WTC11 (cell line): Measurements from ENCODE around the gene ASB1. TPM values are rescaled to one million over a fixed set of nuclear protein-coding genes. Genes with fewer than 3 reads are reported as not detected.

Experiments used
- ATAC-seq: fragments of 200-7000 bp; cut with Tn5 transposase; 2 replicates; pipeline ENCODE4 v1.10.0; 2021; ENCODE audit warnings: mild to moderate bottlenecking, moderate library complexity
- CTCF ChIA-PET: fragments of 300-600 bp; sonication (Branson Sonifier 250); formaldehyde crosslinking; loops from one replicate; lab custom pipeline; 2021; ENCODE audit warnings: antibody characterized with exemption; lab: Charles Lee
- POLR2A ChIA-PET: fragments of 350-600 bp; sonication (Branson Sonifier 250); formaldehyde crosslinking; loops from one replicate; lab custom pipeline; 2021; ENCODE audit warnings: antibody characterized with exemption; lab: Charles Lee
- DNase-seq: peaks from one replicate; pipeline ENCODE4 v3.0.0; 2021; ENCODE audit warnings: low spot score
- H3K27ac Mint-ChIP-seq: 2 replicates; pipeline ENCODE4 v1.8.0; 2021; ENCODE audit warnings: mixed read lengths
- H3K27me3 Mint-ChIP-seq: 2 replicates; pipeline ENCODE4 v1.8.0; 2021; ENCODE audit warnings: low read depth, mild to moderate bottlenecking, moderate library complexity, mixed read lengths
- H3K36me3 Mint-ChIP-seq: 2 replicates; pipeline ENCODE4 v1.8.0; 2021; ENCODE audit warnings: mixed read lengths
- H3K4me1 Mint-ChIP-seq: 2 replicates; pipeline ENCODE4 v1.8.0; 2022; ENCODE audit warnings: mixed read lengths
- H3K4me3 Mint-ChIP-seq: 2 replicates; pipeline ENCODE4 v1.8.0; 2021; ENCODE audit warnings: mild to moderate bottlenecking, moderate library complexity, mixed read lengths
- H3K9me3 Mint-ChIP-seq: 2 replicates; pipeline ENCODE4 v1.8.0; 2021; ENCODE audit warnings: mixed read lengths
- HMGXB4 ChIP-seq: sonication (generic); formaldehyde crosslinking; IDR thresholded peaks from 2 replicates; pipeline ENCODE4 v1.8.1; 2023; ENCODE audit warnings: mild to moderate bottlenecking, moderate library complexity, missing genetic modification reagents
- MYBL2 ChIP-seq: sonication (generic); formaldehyde crosslinking; IDR thresholded peaks from 2 replicates; pipeline ENCODE4 v1.8.1; 2023; ENCODE audit warnings: mild to moderate bottlenecking, moderate library complexity, missing genetic modification reagents
- NR3C1 ChIP-seq: sonication (generic); formaldehyde crosslinking; conservative IDR thresholded peaks from 2 replicates; pipeline ENCODE4 v1.8.1; 2023; ENCODE audit warnings: low read depth, mild to moderate bottlenecking, missing genetic modification reagents
- ZNF423 ChIP-seq: fragments of 250-450 bp; sonication (Bioruptor Pico); IDR thresholded peaks from 2 replicates; pipeline ENCODE4 v2.1.2; 2022; ENCODE audit warnings: mild to moderate bottlenecking, moderate library complexity
- total RNA-seq: library from RNA; stranded (reverse); gene quantifications from 3 replicates; pipeline ENCODE4 v1.2.3, GENCODE V29; 2021
- TF ChIP-seq, protein P1 (sequence below): sonication (generic); formaldehyde crosslinking; IDR thresholded peaks from 2 replicates; pipeline ENCODE4 v1.8.0; 2022; ENCODE audit warnings: mild to moderate bottlenecking, missing genetic modification reagents
- TF ChIP-seq, protein P2 (sequence below): sonication (generic); formaldehyde crosslinking; IDR thresholded peaks from 2 replicates; pipeline ENCODE4 v1.8.0; 2023; ENCODE audit warnings: missing genetic modification reagents, mild to moderate bottlenecking, borderline replicate concordance
- TF ChIP-seq, protein P3 (sequence below): sonication (generic); formaldehyde crosslinking; IDR thresholded peaks from 2 replicates; pipeline ENCODE4 v1.8.0; 2022; ENCODE audit warnings: mild to moderate bottlenecking, missing genetic modification reagents
- TF ChIP-seq, protein P4 (sequence below): sonication (generic); formaldehyde crosslinking; IDR thresholded peaks from 2 replicates; pipeline ENCODE4 v1.8.0; 2023; ENCODE audit warnings: mild to moderate bottlenecking, missing genetic modification reagents
- TF ChIP-seq, protein P5 (sequence below): sonication (generic); formaldehyde crosslinking; IDR thresholded peaks from 2 replicates; pipeline ENCODE4 v1.8.1; 2023; ENCODE audit warnings: mild to moderate bottlenecking, missing genetic modification reagents, borderline replicate concordance

Gene ASB1
- total RNA-seq, 1 experiment from 2014 or later = 43.9 TPM

GRCh38 chr2:238425979-238426567 is 654 bp upstream of the ASB1 start:
- Mint-ChIP-seq H3K4me1 (peaks cover 25% of the 10 kb centered on the region), H3K4me3 (peak overlapping the region; percentile 95), H3K36me3 (no peaks in the 10 kb centered on the region), H3K27ac (peak overlapping the region; percentile 97), H3K9me3 (no peaks in the 10 kb centered on the region)
- POLR2A ChIA-PET = no interaction called here
- DNase-seq (no peak), ATAC-seq (no peak)
- CTCF ChIA-PET = interaction anchor here (0.7 kb wide), 1 partner anchor 68 kb away, joined by 3 read pairs; no protein-coding TSS in a partner anchor
- TF ChIP-seq ZNF423 (CRISPR knock-in tag) (peak; percentile 91), HMGXB4 (CRISPR knock-in tag) (no peak)
- TF ChIP-seq, all 79 proteins: peak for 1
- no peaks in the 10 kb centered on the region for H3K27me3 Mint-ChIP-seq

- Mint-ChIP-seq H3K27me3 (no peaks in the 10 kb centered on the region), H3K9me3 (no peaks in the 10 kb centered on the region), H3K36me3 (no peaks in the 10 kb centered on the region), H3K4me3 (peak overlapping the region; percentile 94), H3K4me1 (peaks cover 14% of the 10 kb centered on the region), H3K27ac (peak overlapping the region; percentile 76; the same call in 1 of the 2 replicates)
- ATAC-seq = no peak; the same call in 1 of the 2 replicates
- DNase-seq = no peak
- ChIA-PET POLR2A (interaction anchor here (0.5 kb wide), 1 partner anchor 22 kb away, joined by 3 read pairs; no protein-coding TSS in a partner anchor), CTCF (interaction anchor here (1.2 to 1.9 kb wide), 2 partner anchors 41 to 60 kb away, joined by 3 to 7 read pairs; no protein-coding TSS in a partner anchor)
- TF ChIP-seq, protein P1, sequence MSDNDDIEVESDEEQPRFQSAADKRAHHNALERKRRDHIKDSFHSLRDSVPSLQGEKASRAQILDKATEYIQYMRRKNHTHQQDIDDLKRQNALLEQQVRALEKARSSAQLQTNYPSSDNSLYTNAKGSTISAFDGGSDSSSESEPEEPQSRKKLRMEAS (CRISPR knock-in tag) = no peak
- TF ChIP-seq MYBL2 (CRISPR knock-in tag) = 0 out of 2 replicates have a peak, but pooled peaks have one; percentile 38
- TF ChIP-seq, all 79 proteins: peak for 1
These were observed 872 bp downstream of the ASB1 start for GRCh38 chr2:238427435-238428162.

GRCh38 chr2:238428866-238429265 is 2.1 kb downstream of the ASB1 start:
- CTCF ChIA-PET = interaction anchor here (1.2 to 1.9 kb wide), 2 partner anchors 43 to 61 kb away, joined by 3 to 7 read pairs; no protein-coding TSS in a partner anchor
- H3K27ac Mint-ChIP-seq = no peak overlapping the region
- peaks cover 8% of the 10 kb centered on the region for H3K36me3 Mint-ChIP-seq
- no peaks in the 10 kb centered on the region for H3K27me3 Mint-ChIP-seq
- peak overlapping the region; percentile 94; the same call in 1 of the 2 replicates for H3K4me3 Mint-ChIP-seq
- TF ChIP-seq, protein P2, sequence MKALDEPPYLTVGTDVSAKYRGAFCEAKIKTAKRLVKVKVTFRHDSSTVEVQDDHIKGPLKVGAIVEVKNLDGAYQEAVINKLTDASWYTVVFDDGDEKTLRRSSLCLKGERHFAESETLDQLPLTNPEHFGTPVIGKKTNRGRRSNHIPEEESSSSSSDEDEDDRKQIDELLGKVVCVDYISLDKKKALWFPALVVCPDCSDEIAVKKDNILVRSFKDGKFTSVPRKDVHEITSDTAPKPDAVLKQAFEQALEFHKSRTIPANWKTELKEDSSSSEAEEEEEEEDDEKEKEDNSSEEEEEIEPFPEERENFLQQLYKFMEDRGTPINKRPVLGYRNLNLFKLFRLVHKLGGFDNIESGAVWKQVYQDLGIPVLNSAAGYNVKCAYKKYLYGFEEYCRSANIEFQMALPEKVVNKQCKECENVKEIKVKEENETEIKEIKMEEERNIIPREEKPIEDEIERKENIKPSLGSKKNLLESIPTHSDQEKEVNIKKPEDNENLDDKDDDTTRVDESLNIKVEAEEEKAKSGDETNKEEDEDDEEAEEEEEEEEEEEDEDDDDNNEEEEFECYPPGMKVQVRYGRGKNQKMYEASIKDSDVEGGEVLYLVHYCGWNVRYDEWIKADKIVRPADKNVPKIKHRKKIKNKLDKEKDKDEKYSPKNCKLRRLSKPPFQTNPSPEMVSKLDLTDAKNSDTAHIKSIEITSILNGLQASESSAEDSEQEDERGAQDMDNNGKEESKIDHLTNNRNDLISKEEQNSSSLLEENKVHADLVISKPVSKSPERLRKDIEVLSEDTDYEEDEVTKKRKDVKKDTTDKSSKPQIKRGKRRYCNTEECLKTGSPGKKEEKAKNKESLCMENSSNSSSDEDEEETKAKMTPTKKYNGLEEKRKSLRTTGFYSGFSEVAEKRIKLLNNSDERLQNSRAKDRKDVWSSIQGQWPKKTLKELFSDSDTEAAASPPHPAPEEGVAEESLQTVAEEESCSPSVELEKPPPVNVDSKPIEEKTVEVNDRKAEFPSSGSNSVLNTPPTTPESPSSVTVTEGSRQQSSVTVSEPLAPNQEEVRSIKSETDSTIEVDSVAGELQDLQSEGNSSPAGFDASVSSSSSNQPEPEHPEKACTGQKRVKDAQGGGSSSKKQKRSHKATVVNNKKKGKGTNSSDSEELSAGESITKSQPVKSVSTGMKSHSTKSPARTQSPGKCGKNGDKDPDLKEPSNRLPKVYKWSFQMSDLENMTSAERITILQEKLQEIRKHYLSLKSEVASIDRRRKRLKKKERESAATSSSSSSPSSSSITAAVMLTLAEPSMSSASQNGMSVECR (CRISPR knock-in tag) = no peak
- TF ChIP-seq, protein P3, sequence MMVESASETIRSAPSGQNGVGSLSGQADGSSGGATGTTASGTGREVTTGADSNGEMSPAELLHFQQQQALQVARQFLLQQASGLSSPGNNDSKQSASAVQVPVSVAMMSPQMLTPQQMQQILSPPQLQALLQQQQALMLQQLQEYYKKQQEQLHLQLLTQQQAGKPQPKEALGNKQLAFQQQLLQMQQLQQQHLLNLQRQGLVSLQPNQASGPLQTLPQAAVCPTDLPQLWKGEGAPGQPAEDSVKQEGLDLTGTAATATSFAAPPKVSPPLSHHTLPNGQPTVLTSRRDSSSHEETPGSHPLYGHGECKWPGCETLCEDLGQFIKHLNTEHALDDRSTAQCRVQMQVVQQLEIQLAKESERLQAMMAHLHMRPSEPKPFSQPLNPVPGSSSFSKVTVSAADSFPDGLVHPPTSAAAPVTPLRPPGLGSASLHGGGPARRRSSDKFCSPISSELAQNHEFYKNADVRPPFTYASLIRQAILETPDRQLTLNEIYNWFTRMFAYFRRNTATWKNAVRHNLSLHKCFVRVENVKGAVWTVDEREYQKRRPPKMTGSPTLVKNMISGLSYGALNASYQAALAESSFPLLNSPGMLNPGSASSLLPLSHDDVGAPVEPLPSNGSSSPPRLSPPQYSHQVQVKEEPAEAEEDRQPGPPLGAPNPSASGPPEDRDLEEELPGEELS (CRISPR knock-in tag) = no peak
- TF ChIP-seq, protein P4, sequence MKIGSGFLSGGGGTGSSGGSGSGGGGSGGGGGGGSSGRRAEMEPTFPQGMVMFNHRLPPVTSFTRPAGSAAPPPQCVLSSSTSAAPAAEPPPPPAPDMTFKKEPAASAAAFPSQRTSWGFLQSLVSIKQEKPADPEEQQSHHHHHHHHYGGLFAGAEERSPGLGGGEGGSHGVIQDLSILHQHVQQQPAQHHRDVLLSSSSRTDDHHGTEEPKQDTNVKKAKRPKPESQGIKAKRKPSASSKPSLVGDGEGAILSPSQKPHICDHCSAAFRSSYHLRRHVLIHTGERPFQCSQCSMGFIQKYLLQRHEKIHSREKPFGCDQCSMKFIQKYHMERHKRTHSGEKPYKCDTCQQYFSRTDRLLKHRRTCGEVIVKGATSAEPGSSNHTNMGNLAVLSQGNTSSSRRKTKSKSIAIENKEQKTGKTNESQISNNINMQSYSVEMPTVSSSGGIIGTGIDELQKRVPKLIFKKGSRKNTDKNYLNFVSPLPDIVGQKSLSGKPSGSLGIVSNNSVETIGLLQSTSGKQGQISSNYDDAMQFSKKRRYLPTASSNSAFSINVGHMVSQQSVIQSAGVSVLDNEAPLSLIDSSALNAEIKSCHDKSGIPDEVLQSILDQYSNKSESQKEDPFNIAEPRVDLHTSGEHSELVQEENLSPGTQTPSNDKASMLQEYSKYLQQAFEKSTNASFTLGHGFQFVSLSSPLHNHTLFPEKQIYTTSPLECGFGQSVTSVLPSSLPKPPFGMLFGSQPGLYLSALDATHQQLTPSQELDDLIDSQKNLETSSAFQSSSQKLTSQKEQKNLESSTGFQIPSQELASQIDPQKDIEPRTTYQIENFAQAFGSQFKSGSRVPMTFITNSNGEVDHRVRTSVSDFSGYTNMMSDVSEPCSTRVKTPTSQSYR = no peak
- no peak for TF ChIP-seq NR3C1 (CRISPR knock-in tag)
- TF ChIP-seq, protein P5, sequence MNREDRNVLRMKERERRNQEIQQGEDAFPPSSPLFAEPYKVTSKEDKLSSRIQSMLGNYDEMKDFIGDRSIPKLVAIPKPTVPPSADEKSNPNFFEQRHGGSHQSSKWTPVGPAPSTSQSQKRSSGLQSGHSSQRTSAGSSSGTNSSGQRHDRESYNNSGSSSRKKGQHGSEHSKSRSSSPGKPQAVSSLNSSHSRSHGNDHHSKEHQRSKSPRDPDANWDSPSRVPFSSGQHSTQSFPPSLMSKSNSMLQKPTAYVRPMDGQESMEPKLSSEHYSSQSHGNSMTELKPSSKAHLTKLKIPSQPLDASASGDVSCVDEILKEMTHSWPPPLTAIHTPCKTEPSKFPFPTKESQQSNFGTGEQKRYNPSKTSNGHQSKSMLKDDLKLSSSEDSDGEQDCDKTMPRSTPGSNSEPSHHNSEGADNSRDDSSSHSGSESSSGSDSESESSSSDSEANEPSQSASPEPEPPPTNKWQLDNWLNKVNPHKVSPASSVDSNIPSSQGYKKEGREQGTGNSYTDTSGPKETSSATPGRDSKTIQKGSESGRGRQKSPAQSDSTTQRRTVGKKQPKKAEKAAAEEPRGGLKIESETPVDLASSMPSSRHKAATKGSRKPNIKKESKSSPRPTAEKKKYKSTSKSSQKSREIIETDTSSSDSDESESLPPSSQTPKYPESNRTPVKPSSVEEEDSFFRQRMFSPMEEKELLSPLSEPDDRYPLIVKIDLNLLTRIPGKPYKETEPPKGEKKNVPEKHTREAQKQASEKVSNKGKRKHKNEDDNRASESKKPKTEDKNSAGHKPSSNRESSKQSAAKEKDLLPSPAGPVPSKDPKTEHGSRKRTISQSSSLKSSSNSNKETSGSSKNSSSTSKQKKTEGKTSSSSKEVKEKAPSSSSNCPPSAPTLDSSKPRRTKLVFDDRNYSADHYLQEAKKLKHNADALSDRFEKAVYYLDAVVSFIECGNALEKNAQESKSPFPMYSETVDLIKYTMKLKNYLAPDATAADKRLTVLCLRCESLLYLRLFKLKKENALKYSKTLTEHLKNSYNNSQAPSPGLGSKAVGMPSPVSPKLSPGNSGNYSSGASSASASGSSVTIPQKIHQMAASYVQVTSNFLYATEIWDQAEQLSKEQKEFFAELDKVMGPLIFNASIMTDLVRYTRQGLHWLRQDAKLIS (CRISPR knock-in tag) = no peak
- TF ChIP-seq, all 79 proteins: peak for 0
- DNase-seq (no peak), ATAC-seq (no peak)
- POLR2A ChIA-PET = no interaction called here
- Mint-ChIP-seq H3K4me1 (peaks cover 14% of the 10 kb centered on the region), H3K9me3 (no peaks in the 10 kb centered on the region)
